Upper lobe of left lung (tissue), 6 donors: ENCODE measurements around the gene TMPRSS3. TPM values are rescaled to one million over a fixed set of nuclear protein-coding genes. Genes with fewer than 3 reads are reported as not detected.

ENCODE experiments used
- ATAC-seq, 2 donors: fragments of 200-7000 bp; cut with Tn5 transposase; one replicate each; pipeline ENCODE4 v1.9.1; 2022; ENCODE audit warnings: mild to moderate bottlenecking in 2 of 2, moderate library complexity in 2 of 2; ENCODE audit not compliant: low FRiP score in 2 of 2
- DNase-seq, 2 donors: peaks; one replicate each; pipeline ENCODE4 v3.0.0-alpha.2; 2019 to 2020
- H3K27ac ChIP-seq, 4 donors: fragments of 200-600 bp; sonication (generic); one replicate each; pipeline ENCODE4 v1.5.1; 2016 to 2019
- H3K27me3 ChIP-seq, 4 donors: fragments of 200-600 bp; sonication (generic); one replicate each; pipeline ENCODE4 v1.5.1; 2017 to 2019
- H3K36me3 ChIP-seq, 4 donors: fragments of 200-600 bp; sonication (generic); one replicate each; pipeline ENCODE4 v1.5.1; 2016 to 2019
- H3K4me1 ChIP-seq, 4 donors: fragments of 200-600 bp; sonication (generic); one replicate each; pipeline ENCODE4 v1.5.1; 2018 to 2019
- H3K4me3 ChIP-seq, 4 donors: fragments of 200-600 bp; sonication (generic); one replicate each; pipeline ENCODE4 v1.5.1; 2017 to 2019; ENCODE audit warnings: mild to moderate bottlenecking in 2 of 4, moderate library complexity in 1 of 4
- H3K9me3 ChIP-seq, 4 donors: fragments of 200-600 bp; sonication (generic); one replicate each; pipeline ENCODE4 v1.5.1; 2018 to 2019
- EP300 ChIP-seq, 4 donors: sonication (generic); formaldehyde crosslinking; IDR thresholded peaks; one replicate each; pipeline ENCODE4 v1.5.1; 2017; ENCODE audit warnings: antibody characterized with exemption in 4 of 4, control low read depth in 2 of 4
- POLR2A ChIP-seq, 4 donors: fragments of 450-650 bp; IDR thresholded peaks; one replicate each; pipeline ENCODE4 v1.5.1; 2016 to 2017; ENCODE audit warnings: antibody characterized with exemption in 4 of 4, mild to moderate bottlenecking in 2 of 4
- POLR2AphosphoS5 ChIP-seq, 2 donors: sonication (generic); formaldehyde crosslinking; IDR thresholded peaks; one replicate each; pipeline ENCODE4 v1.5.1; 2017; ENCODE audit warnings: antibody characterized with exemption in 2 of 2
- WGBS, 2 donors: methylation state at CpG; one replicate each; pipeline ENCODE4 v1.1.5; 2017 to 2018; 5-methylcytosine and 5-hydroxymethylcytosine counted together
- total RNA-seq, 6 donors: library from RNA; depleted of rRNA in 4 of 6; stranded (reverse); fragments of >200 nt in 4 of 6; gene quantifications; one replicate each; pipeline versions ENCODE4 v1.1.0 to v1.2.1, GENCODE V29; 2016 to 2021
- TF ChIP-seq, protein P1 (sequence below), 6 experiments: fragments of 450-650 bp in 4 of 6; fragments of 200-600 bp in 2 of 6; sonication (generic) in 2 of 6; IDR thresholded peaks; one replicate each; pipeline ENCODE4 v1.5.1; 2016 to 2019; ENCODE audit warnings: antibody characterized with exemption in 6 of 6
- donor health status: DM: no; HTN: no; CAD: no; lungs with moderate emphysema.
- donor health status: DM: no; HTN: yes; CAD: no; lungs with severe emphysema.

TMPRSS3 gene
- total RNA-seq, 6 donors from 2014 or later, result 3.5 to 12.5 (median 5.8) TPM

DNA sequence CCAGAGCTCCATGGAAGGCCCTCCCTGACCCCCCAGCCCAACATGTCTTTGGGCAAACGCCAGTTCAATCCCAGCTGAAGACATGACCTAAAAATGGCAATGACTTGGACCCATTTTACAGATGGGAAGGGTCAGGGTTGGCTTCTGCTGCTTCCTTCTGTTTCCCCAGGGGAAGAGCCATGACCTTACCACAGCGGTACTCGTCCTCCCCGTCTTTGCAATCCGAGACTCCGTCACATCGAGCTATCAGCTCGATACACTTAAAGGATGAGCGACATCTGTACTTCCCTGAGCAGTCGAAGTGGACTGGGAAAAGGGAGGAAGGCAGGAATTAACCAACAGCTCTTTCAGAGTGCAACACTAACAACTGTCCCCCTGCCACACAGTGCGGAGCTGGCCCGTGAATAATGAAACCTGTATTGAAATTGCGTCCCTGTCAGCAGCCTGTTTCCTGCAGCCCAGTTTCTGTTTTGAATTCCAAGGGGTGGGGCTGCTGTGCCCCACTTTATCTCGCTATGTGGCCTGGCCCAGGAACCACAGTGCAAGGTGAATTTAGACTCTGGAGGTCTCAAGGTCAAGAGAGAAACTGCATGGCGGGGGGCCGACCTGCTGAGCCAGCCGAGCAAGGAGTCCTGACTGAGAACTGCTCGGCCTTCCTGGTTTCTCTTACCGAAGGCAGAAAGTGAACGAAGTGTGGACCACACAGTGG lies 7.0 kb downstream of the TMPRSS3 start:
- Histone ChIP-seq H3K27ac (peak overlapping the region in 2 of 4 donors; percentile 33 to 59), H3K27me3 (no peaks in the 10 kb centered on the region), H3K4me1 (peaks cover 5 to 18% (median 8%) of the 10 kb centered on the region in 4 donors), H3K36me3 (no peaks in the 10 kb centered on the region), H3K4me3 (peak overlapping the region in 2 of 4 donors; percentile 25 to 27), H3K9me3 (no peaks in the 10 kb centered on the region)
- ATAC-seq (peak in 1 of 2 donors; percentile 19), DNase-seq (no peak)
- WGBS, 2 donors, result 68 to 69% methylated on average over 20 of the region's 20 CpGs
- TF ChIP-seq, protein P1, sequence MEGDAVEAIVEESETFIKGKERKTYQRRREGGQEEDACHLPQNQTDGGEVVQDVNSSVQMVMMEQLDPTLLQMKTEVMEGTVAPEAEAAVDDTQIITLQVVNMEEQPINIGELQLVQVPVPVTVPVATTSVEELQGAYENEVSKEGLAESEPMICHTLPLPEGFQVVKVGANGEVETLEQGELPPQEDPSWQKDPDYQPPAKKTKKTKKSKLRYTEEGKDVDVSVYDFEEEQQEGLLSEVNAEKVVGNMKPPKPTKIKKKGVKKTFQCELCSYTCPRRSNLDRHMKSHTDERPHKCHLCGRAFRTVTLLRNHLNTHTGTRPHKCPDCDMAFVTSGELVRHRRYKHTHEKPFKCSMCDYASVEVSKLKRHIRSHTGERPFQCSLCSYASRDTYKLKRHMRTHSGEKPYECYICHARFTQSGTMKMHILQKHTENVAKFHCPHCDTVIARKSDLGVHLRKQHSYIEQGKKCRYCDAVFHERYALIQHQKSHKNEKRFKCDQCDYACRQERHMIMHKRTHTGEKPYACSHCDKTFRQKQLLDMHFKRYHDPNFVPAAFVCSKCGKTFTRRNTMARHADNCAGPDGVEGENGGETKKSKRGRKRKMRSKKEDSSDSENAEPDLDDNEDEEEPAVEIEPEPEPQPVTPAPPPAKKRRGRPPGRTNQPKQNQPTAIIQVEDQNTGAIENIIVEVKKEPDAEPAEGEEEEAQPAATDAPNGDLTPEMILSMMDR (IDR thresholded peaks at IDR 0.05), result no peak
- TF ChIP-seq EP300 (IDR thresholded peaks at IDR 0.05) (no peak), POLR2A (IDR thresholded peaks at IDR 0.05) (no peak)

DNA sequence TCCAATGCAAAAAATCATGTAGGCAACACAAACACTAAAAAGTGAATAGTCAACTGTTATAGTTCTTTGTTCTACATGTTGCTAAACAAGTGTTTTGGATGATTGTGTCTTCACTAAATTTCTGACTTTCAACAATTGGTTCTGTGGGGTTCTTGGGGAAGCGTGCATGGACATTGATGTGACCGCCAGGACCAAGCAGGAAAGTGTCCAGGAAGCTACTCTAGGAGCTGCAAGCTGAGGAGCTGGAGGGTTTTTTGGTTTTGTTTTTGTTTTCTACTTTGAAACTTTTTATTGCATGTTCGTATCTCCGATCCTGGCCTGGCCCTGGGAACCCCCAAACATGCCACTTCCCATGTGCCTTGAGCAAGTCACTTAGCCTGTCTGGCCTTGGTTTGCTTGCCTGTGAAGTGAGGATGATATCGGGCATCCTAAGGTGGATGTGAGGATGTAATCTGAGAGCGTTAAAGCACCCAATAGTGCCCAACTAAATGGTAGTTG lies 8.0 kb downstream of the TMPRSS3 start:
- H3K27me3 ChIP-seq, result no peaks in the 10 kb centered on the region
- no peaks in the 10 kb centered on the region for H3K9me3 ChIP-seq
- WGBS, 2 donors, result 95 to 96% methylated on average over 6 of the region's 6 CpGs
- ATAC-seq (no peak), DNase-seq (no peak)
- H3K36me3 ChIP-seq, result no peaks in the 10 kb centered on the region
- TF ChIP-seq EP300 (IDR thresholded peaks at IDR 0.05) (no peak), POLR2A (IDR thresholded peaks at IDR 0.05) (no peak), POLR2AphosphoS5 (IDR thresholded peaks at IDR 0.05) (no peak)
- TF ChIP-seq, protein P1 (IDR thresholded peaks at IDR 0.05), result no peak
- H3K4me3 ChIP-seq, result no peak overlapping the region
- H3K4me1 ChIP-seq, result peaks cover 0 to 14% (median 8%) of the 10 kb centered on the region in 4 donors
- H3K27ac ChIP-seq, result no peak overlapping the region

DNA sequence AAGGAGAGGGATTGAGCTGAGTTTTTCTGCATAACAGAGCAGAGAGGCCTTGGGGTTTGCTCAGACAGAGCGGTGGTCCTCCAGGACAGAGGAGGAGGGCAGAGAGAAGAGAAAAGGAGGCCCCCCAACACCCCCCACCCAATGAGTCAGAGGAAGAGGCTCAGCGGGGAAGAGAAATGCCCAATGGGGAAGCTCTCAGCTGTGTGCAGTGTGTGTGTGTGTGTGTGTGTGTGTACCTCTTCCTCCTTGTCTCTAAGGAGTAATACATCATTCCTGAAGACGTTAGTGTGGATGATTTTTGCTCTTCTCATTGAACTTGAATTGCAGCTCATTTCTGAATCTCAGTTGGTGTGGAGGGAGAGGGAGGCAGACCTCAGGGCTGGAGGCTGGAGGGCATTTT lies 8.7 kb downstream of the TMPRSS3 start:
- WGBS, 2 donors, result 67% methylated on average over 3 of the region's 3 CpGs
- no peak overlapping the region for H3K27ac ChIP-seq
- H3K36me3 ChIP-seq, result no peaks in the 10 kb centered on the region
- peaks cover 0 to 11% (median 8%) of the 10 kb centered on the region in 4 donors for H3K4me1 ChIP-seq
- ATAC-seq, result no peak
- H3K9me3 ChIP-seq, result no peaks in the 10 kb centered on the region
- TF ChIP-seq, protein P1 (IDR thresholded peaks at IDR 0.05), result no peak
- no peak for TF ChIP-seq POLR2AphosphoS5 (IDR thresholded peaks at IDR 0.05)
- TF ChIP-seq POLR2A (IDR thresholded peaks at IDR 0.05), result no peak
- no peak for TF ChIP-seq EP300 (IDR thresholded peaks at IDR 0.05)
- H3K27me3 ChIP-seq, result no peaks in the 10 kb centered on the region
- H3K4me3 ChIP-seq, result no peak overlapping the region
- no peak for DNase-seq

DNA sequence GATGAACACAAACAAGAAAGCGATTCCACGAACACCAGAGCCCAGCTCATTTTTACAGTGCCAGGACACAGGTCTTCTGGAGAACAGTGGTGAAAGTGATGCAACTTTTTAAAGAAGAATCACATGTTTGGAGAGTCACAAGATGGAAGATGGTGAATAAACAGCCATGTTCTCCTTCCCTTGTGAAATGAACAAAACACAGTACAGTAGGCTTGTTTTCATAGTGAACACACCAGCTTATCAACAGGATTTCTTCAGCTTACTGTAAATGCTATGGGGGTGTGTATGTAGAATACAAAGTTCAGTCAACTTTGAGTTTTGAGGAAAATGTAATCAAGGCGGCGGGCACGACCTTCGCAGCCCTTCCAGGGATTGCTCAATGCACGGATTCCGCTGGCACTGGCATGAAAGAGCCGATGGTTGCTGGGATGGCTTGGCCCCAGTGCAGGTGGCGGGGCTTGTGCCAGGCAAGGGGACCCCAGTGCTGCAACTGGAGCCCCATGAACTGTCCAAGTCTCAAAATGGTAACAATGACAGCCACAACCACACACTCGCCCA lies 9.7 kb downstream of the TMPRSS3 start:
- H3K4me1 ChIP-seq, result peaks cover 0 to 11% (median 8%) of the 10 kb centered on the region in 4 donors
- H3K27ac ChIP-seq, result no peak overlapping the region
- H3K27me3 ChIP-seq, result no peaks in the 10 kb centered on the region
- ATAC-seq, result no peak
- no peak for DNase-seq
- WGBS, 2 donors, result 85 to 93% methylated on average over 11 of the region's 11 CpGs
- TF ChIP-seq, protein P1 (IDR thresholded peaks at IDR 0.05), result no peak
- TF ChIP-seq EP300 (IDR thresholded peaks at IDR 0.05) (no peak), POLR2A (IDR thresholded peaks at IDR 0.05) (no peak), POLR2AphosphoS5 (IDR thresholded peaks at IDR 0.05) (no peak)
- H3K4me3 ChIP-seq, result no peak overlapping the region
- no peaks in the 10 kb centered on the region for H3K36me3 ChIP-seq
- peaks cover 0 to 10% (median 0%) of the 10 kb centered on the region in 4 donors for H3K9me3 ChIP-seq
